GM18502 (cell line): ENCODE data around the gene EIF1B.
"Not testable (repeated sequence)": the region's sequence is repeated elsewhere in the genome, so short reads cannot be mapped to it uniquely, and the experiment has no call there.

Experiments
- ATAC-seq: cut with Tn5 transposase; IDR thresholded peaks from one replicate; pipeline ENCODE4 v1.9.1; 2021; ENCODE audit warnings: mild to moderate bottlenecking; ENCODE audit not compliant: unreplicated experiment, poor library complexity

EIF1B gene

GRCh38 chr3:40309418-40309924 is at the start of gene EIF1B:
TSS of gene EIF1B (plus strand) at chr3:40309707. CDS start at chr3:40309942, 235 bp downstream.
- peak; percentile 93 for ATAC-seq

GRCh38 chr3:40262331-40262730 is 47.2 kb upstream of the EIF1B start:
- no peak for ATAC-seq

- ATAC-seq, result no peak
These were observed 45.1 kb upstream of the EIF1B start for GRCh38 chr3:40264451-40264850.

- no peak for ATAC-seq
These were observed 44.3 kb upstream of the EIF1B start for GRCh38 chr3:40265181-40265580.

GRCh38 chr3:40267937-40268724 is 41.4 kb upstream of the EIF1B start:
- ATAC-seq, result no peak

GRCh38 chr3:40268802-40269524 is 40.5 kb upstream of the EIF1B start:
- no peak for ATAC-seq

- no peak for ATAC-seq
These were observed 30.7 kb upstream of the EIF1B start for GRCh38 chr3:40278791-40279190.

- no peak for ATAC-seq
These were observed 27.5 kb upstream of the EIF1B start for GRCh38 chr3:40281995-40282394.

- not testable (repeated sequence) for ATAC-seq
These were observed 26.4 kb upstream of the EIF1B start for GRCh38 chr3:40283057-40283456.

GRCh38 chr3:40287248-40287647 is 22.3 kb upstream of the EIF1B start:
- ATAC-seq, result no peak

- no peak for ATAC-seq
These were observed 19.1 kb upstream of the EIF1B start for GRCh38 chr3:40290396-40290795.

GRCh38 chr3:40291471-40291870 is 18.0 kb upstream of the EIF1B start:
- no peak for ATAC-seq

GRCh38 chr3:40292637-40293349 is 16.7 kb upstream of the EIF1B start:
- ATAC-seq, result no peak

GRCh38 chr3:40294434-40294833 is 15.1 kb upstream of the EIF1B start:
- no peak for ATAC-seq

- no peak for ATAC-seq
These were observed 11.4 kb upstream of the EIF1B start for GRCh38 chr3:40298075-40298474.

- ATAC-seq, result no peak
These were observed 10.3 kb upstream of the EIF1B start for GRCh38 chr3:40299130-40299720.

- no peak for ATAC-seq
These were observed 9.7 kb upstream of the EIF1B start for GRCh38 chr3:40299721-40300335.

- no peak for ATAC-seq
These were observed 6.7 kb upstream of the EIF1B start for GRCh38 chr3:40302784-40303183.

- ATAC-seq, result no peak
These were observed 5.2 kb upstream of the EIF1B start for GRCh38 chr3:40304352-40304751.

GRCh38 chr3:40306336-40306735 is 3.2 kb upstream of the EIF1B start:
- ATAC-seq, result no peak
